NOMO-1 treated with dmso at 0.1 percent for 144 hours (cell line): ENCODE results near the gene FBN1.

Experiments used
- DNase-seq: peaks from one replicate; lab custom pipeline; 2025; ENCODE audit not compliant: unreplicated experiment; lab: John Stamatoyannopoulos, UW

FBN1 gene

DNA sequence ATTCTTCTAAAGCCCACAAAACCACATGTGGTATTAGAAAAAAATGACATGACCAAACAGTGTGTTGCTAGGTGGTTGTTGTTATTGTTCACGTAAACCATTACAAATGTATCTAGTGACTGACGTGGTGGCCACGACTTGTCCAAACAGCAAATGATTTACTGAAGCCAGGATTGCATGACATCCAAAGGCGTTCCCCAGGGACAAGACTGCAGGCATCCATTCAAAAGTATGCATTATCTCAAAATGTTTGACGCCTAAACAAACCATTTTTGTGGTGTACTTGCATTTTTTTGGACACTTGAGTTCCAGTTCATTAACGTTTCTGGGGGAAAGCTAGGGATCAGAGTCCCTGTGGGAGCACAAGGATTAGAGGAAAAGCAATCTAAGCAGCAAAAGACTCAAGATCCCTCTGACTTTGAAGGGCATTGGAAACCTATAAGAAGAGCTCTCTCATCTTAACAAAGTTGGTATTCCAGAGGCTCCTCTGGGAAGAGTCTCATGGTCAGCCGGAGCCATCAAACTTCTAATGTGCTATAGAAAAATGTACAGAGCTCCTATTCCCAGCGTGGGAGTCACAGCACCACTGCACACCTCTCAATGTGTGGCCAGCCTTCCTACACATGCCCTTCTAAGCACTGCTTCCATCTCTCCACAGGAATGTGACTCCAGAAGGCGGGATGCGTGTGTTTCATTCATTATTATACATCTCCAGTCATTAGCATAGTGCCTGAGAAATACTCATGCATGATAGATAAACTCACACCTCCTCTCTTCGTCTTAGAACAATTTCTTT, 62.9 kb downstream of the FBN1 start:
- DNase-seq = no peak

DNA sequence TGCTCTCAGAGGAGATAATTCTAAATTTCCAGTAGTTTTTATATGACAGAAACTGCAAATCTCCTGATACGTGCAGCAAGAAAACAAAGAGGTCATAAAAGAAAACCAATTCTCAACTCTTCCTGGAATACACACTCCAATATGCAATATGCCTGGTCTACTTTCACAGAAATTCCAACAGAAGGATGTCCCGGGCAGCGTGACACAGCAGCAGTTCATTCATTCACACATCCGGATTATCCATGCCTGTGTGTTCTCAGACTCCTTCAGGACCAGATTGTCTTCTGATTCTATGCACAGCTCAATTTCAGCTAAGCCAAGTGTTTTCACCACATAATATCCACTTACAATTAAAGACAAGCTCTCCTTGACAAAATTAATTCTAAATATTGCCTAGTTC, 64.3 kb downstream of the FBN1 start:
- DNase-seq = no peak

DNA sequence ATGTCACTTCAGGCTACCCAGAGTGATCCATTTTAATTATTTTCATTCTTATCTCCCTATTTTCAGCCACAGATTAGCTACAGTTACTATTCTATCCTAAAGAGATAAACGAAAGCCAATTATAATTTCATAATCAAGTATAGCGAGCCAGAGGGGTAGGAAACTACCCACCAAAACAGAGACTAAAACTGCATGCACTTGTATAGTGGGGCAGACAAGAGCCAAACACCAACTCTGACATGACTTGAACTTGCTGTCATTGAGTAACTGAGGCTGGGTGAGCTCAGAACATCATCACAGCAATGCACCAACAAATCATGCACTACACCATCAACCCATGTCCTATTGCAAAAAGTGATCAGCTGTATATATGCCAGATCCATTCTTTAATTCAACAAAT, 64.8 kb downstream of the FBN1 start:
- no peak for DNase-seq

DNA sequence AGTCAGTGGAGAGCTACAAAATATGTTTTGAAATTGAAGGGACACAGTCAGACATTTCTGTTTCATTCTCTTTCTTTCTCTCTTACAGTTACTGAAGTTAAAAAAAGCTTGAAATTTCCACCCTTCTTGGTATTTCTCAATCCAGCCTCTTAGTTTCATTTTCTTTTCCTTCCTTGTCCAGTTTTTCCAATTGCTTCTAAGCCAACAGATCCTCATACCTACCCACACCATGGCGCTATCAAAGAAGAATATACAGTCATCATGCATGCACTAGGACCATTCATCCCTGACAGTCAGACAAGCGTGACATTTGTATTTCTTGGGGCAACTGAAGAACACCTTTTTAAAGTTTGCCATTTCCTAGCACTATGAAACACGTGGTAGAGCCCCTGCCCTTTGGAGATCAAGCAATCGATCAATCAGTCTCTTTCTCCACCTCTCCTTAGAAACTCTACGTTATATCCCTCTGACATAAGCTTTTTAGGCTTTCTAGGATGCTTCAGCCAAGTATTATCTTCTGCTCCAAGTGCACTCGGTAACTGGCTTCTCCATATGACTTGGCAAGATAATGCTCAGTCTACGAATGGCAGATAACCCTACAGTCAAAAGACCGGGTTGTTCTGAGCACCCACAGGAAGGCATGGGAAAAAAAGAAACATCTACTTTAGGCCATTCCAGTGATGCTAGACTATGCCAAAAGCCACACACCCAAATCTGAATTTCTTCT, 65.4 kb downstream of the FBN1 start:
- DNase-seq = no peak

DNA sequence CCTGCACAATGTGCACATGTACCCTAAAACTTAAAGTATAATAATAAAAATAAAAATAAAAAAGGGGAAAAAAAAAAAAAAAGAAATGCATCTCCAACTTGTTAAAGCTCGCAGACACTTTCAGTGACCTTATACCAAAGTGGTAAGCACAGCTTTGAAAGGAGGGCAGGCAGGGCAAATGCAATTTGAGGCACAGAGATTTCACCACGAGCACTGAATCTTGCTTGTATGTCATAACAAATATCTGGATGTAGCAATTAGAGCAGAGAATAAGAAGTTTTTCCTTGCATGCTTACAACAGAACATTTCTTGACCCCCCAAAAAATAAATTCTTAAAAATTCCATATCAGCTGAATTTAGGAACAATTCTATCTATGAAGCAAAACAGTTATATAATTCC, 66.5 kb downstream of the FBN1 start:
- no peak for DNase-seq

DNA sequence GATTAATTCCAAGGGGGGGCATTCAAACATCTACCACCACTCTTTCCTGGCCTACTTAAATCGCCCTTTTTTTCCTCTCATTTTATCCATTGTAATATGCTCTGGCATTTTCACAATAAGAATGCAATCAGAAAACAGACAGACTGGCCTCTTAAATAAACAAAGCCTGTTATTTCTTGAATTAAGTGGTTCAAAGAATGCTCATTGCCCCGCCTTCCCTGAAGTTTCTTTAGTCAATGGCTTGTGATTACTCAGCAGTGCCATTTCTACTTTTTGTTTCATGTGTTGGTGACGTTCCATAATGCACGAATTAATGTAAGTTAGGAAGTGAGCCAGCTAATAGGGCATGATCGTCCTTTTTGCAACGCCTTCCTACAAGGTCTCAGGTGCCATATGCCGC, 68.0 kb downstream of the FBN1 start:
- no peak for DNase-seq

DNA sequence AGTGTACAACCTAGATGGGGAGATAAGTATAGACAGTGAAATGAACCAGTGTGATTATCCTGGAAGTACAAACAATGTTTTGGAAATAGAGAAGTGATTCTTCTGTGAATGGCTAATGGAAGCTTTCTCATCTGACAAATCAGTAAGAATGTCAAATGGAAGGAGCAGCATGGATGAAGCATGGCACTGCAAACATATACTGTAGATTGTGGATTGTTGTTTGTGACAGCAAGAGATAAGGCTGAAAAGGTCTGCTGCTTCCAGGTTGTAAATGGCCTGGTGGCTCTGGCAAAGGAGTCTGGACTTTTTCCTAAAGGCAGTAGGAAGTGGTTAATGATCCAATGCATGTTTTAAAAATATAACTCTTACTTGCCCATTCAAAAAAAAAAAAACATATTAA, 71.3 kb downstream of the FBN1 start:
- no peak for DNase-seq

DNA sequence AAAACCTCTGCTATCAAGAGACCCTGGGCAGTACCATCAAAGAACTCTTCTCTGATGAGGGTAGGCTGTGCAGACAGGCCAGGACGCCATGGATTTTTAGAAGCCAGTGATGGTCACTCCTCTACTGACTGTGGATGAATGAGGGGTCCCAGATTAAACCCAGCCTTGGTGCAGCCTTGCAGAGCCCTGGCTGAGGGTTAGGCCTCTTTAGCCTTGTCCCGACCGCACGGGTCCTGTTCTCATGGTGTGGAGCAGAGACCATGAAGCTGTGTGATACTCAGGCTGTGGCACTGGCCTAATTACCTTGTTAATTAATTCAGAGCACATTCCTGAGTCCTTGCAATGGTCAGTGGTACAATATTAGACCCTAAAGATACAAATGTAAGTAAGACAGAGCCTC, 71.7 kb downstream of the FBN1 start:
- no peak for DNase-seq

DNA sequence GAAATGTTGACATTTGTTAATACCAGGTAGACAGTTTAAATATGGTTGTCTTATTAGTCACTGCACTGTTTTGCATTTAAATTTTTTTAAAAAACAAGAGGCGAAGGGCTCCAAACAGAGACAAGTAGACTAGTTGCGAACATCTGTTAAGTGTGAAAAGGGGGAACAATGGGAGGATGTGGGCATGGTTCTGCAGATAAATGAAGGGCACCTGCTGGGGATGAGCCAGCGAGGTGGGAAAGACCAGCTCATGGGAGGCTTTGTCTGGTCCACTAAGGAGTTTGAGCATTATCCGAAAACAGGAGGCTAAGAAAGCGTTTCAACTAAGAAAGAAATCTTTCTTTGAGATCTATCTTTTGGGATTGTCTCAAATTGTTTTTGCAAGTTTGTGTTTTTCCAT, 72.7 kb downstream of the FBN1 start:
- DNase-seq = no peak

DNA sequence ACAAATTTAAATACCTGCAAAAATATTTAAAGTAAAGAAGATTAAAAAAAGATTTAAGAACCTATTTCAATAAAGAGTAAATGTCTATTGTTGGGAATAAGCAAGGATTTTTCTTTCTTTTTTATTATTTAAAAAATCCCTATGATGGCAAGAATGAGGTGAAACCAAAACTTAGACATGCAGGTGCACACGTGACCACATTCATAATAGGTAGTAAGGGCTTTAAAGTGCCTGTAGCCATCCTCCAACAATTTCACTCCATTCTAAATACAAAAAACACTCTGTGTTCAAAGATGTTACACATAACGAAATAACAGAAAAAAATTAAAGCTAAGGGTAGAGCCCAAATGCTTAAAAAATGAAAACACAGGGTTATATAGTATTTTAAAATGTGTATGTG, 74.0 kb downstream of the FBN1 start:
- no peak for DNase-seq

DNA sequence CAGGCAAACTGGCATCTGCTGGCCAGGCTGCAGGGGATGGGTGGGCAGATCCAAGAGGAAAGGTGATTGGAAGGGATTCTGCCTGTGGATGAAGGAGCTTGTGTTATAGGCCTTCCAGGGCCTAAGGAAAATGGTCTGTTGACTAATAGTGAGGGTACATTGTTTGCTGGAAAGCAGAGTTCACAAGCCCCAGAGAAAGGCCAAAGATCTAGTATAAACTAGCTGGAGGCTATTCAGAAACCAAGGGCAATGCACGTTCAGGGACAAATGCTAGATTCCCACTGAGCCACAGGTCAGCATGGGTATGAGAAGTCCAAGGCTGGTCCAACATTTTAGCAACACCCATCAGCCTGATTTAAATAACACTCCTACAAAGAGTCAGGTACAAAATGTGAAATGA, 74.7 kb downstream of the FBN1 start:
- no peak for DNase-seq

DNA sequence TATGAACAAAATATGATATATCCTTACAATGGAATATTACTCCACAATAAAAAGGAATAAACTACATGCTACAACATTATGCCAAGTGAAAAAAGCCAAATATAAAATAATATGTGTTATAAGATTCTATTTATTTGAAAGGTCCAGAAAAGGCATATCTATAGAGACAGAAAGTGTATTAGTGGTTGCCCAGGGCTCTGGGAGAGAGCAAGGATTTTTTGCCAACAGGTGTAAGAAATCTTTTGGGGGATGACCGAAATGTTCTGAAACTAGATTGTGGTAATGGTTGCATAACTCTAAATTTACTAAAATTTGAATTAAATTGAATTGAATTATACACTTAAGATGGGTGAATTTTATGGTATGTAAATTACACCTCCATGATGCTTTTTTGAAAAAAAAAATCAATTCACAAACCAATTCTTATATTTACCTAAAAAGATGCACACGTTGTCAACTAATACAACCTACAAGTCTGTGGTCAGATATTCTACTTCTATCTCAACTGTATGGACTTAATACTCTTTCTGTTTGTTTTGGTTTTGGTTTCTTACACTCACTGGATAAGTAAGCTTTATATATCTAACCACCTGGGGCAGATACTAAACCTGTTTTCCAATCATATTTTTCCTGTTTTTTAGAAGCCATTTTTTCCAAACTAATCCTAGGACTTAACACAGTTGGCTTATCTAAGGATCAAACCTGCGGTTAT, 75.8 kb downstream of the FBN1 start:
- DNase-seq = no peak

DNA sequence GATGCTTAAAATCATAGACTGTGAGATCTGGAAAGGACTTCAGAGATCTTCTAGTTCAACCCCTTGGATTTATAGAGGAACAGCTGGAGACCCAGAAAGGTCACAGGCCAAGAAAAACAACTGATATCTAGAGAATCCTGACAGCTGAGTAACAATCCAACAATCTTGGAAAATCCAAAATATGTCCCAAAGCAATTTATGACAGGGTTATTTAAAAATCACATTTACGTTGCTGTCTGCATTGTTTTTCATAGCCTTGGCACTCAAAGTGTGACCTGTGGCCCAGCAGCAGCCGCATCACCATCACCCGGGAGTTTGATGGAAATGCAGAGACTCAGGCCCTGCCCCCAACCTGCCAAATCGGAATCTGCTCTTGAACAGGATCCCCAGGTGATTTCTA, 78.8 kb downstream of the FBN1 start:
- DNase-seq = no peak

DNA sequence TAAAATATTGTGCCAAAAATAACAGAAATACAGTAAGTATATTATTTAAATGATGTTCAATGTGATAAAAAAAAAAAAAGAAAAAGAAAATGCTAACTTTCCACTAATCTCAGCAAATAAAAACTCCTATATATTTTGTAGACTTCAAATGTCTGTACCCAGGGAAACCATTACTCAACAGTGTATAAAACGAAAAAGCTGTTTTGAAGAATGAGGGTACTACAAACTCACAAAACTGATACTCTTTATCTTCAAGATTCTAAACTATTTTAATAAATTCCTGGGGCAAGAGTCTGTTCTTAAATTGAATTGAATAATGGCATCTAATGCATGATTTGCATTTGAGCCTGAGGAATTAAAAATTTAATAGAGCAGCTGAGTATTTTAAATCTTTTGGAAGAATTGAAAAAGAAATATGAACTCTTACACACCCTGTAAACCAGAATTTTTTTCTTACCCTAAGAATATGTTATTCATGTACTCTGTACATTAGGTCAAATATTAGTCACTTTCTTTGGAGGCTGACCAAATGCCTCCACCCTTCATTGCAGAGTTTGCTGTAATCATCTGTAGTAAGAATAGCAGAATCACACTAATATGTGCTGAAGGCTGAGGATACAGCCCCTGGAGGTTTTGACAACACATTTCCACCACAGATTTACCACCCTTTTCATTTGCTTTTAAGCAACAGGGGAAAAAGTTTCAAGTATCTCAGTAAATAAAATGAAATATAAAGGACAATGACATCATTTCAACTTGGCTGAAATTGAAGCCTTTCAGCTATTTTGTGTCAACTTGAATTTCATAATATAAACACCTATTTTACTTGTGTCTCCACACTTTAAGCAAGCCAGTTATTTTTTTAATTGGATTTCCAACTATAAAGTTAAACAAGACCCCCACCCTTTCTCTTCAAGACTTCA, 79.7 kb downstream of the FBN1 start:
- DNase-seq = no peak

DNA sequence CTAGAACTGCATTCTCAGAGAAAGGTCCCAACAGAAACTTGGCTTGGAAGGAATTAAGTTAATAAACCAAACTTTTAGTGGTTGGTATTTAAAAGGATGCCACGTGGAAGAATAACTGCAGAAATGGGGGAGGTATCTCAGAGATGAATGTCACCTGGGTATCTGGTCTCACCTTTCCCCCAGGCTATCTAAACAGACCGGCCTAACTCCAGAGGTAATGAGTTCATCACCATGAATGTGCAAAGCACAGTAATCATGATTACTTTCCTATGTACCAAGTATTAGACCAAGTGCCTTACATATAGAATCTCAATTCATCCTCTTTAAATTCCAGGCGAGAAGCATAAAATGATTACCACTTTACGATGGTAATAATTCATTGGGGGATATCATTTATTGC, 80.8 kb downstream of the FBN1 start:
- DNase-seq = no peak

DNA sequence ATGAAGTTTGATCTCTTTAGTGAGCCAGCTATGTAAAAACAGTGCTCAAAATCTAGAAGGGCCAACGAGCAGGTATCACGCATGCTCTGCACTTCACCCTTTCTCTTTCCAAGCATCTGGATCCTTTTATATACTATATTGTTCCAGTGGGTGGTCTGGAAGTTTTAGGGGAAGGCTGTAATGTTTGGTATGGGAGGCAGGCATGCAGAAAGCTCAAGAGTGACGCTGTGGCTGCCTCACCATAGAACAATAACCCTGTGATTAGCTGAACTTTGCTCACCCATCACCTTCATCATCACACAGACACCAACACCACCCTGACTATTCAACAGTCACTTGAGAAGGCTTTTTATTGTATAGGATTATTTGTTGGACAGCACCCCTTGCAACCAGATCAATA, 81.6 kb downstream of the FBN1 start:
- DNase-seq = no peak

DNA sequence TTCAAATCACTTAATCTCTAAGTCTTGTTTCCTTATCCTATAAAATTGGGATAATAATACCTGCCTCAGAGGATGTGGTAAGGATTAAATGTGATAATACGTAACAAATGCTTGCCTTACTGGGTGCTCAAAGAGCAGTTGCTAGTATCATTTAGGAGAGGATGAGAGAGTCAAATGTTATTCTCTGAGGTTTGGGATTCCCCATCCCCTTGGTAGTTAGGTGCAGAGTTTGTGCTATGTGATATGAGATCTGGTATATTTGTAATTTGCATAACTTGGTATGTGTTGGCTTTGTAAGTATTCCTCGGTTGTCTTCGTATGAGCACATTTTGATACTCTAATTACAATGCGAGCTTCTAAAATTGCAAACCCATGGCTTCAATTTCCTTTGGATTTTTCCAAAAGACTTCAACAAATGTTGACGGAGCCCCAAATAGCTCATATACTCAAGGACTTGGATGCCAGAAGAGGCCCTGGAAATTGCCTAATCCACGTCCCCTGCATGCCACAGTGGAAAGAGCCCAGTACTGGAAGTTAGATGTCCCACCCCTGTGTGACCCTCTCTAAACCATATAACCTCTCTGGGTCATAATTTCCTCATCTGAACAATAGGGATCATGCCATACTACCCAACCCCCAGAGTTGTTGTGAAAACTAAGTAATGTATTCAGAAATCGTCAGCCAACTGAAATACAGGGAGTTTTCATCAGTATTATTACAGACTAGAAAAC, 85.0 kb downstream of the FBN1 start:
- no peak for DNase-seq

DNA sequence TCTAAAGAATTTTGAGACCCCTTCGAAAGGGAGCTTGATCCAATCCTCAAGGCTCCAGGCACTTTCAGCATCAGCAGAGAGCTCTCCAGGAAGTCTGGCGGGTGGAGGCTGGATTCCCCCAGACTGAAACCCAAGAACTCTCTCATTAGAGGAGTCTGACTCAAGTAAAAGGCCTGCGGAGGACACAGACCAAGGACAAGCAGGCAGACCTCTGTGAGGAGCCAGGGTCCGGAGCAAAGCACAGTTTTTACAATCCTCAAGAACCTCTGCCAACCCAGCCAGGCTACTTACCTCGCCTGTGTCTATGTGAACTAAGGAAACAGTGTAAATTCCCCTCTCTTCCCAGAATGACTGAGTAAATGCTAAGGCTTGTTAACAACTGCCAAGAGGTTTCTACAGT, 86.2 kb downstream of the FBN1 start:
- DNase-seq = no peak

DNA sequence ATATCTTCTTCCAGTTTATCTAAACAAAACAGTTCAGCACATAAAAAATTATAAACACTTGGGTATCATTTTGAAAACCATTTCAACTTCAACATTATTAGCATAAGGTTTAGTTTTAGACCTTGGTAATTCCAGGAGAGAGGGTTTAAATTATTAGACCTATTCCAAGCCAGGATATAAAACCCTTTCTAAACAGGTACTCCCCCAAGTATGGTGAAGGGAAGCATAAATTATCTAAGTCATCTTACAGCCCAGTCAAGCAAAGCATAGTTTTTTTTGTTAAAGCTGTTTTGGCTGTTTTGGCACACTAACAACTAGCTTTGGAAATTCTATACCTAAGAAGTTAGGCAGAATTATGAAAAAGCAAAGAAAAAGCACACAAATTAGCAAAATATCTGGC, 87.3 kb downstream of the FBN1 start:
- DNase-seq = no peak

DNA sequence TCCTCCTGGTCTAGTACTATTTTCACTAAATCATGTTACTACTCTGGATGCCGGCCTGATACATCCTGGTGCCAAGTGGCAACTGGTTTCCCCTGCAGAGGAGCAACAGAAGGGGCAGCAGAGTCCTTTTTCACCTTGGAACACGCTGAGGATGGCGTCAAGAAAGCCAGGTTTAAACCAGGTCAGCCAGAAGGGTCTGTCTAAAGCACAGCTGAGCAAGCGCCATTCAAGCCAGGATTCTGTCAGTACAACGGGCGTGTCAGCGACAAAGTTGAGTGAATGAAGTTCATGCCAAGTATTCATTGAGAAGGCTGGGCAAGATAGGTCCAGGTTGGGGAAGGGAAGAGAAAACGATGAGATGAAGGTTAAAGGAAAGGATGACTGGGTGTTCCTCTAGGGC, 88.2 kb downstream of the FBN1 start:
- DNase-seq = no peak
